ENCODE measurements around the gene INSRR. TPM values are rescaled to one million over a fixed set of nuclear protein-coding genes. Genes with fewer than 3 reads are reported as not detected.

INSRR gene
- total RNA-seq, 1 experiment from 2014 or later: not detected

DNA sequence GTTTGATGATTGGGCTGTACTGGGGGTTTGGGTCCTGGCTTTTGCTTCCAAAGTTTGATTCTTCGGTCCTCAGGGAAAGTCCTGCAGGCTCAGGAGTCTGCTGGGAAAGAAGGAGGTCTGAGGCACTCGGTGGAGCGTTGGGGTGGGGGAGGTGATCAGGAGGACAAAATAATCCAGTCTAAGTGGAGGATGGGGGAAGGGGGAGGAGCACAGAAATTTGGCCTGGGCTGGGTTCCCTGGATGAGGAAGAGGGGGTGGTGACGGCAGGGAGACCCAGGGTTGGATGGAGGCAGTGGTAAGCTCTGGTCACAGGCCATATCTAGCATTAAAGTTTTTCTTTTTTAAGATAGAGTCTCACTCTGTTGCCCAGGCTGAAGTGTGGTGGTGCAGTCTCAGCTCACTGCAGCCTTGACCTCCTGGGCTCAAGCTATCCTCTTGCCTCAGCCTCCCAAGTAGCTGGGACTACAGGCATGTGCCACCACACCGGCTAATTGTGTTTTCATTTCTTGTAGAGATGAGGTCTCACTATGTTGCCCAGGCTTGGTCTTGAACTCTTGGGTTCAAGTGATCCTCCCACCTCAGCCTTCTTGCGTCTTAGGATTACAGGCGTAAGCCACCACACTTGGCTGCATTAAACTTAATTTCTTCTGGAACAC, 49.1 kb downstream of the INSRR start:
- DNase-seq: no peak
- Histone ChIP-seq H3K27ac (ENCODE audit: low read length) (no peak overlapping the region), H3K4me2 (ENCODE audit: low read depth, low read length, poor library complexity, severe bottlenecking) (no peak overlapping the region), H3K9me2 (replicated peaks; ENCODE audit: insufficient read depth, low read length) (no peaks in the 10 kb centered on the region), H4K20me1 (ENCODE audit: insufficient read depth, low read depth, low read length) (peaks cover 4% of the 10 kb centered on the region; the same call in 1 of the 2 replicates), H3K4me3 (ENCODE audit: low read length) (no peak overlapping the region), H3K9me3 (ENCODE audit: low read length) (no peaks in the 10 kb centered on the region), H3K27me3 (ENCODE audit: low read length) (no peaks in the 10 kb centered on the region), H3K36me3 (ENCODE audit: insufficient read depth, low read length) (no peaks in the 10 kb centered on the region), H3K79me2 (ENCODE audit: low read length) (no peaks in the 10 kb centered on the region), H2AFZ (ENCODE audit: low read length) (no peak overlapping the region), H3K9ac (ENCODE audit: low read length) (no peak overlapping the region), H3K4me1 (ENCODE audit: low read length) (no peaks in the 10 kb centered on the region)

GRCh38 chr1:156809281-156809680, 49.6 kb downstream of the INSRR start:
- no peaks in the 10 kb centered on the region for H3K4me1 ChIP-seq (ENCODE audit: low read length)

GRCh38 chr1:156808186-156809030, 50.5 kb downstream of the INSRR start:
- H4K20me1 ChIP-seq (ENCODE audit: insufficient read depth, low read depth, low read length): peaks cover 4% of the 10 kb centered on the region; the same call in 1 of the 2 replicates
- H2AFZ ChIP-seq (ENCODE audit: low read length): no peak overlapping the region
- no peaks in the 10 kb centered on the region for H3K9me2 ChIP-seq (replicated peaks; ENCODE audit: insufficient read depth, low read length)
- DNase-seq: no peak
- H3K27me3 ChIP-seq (ENCODE audit: low read length): no peaks in the 10 kb centered on the region
- no peak overlapping the region for H3K4me3 ChIP-seq (ENCODE audit: low read length)
- no peaks in the 10 kb centered on the region for H3K9me3 ChIP-seq (ENCODE audit: low read length)
- H3K4me2 ChIP-seq (ENCODE audit: low read depth, low read length, poor library complexity, severe bottlenecking): no peak overlapping the region
- no peaks in the 10 kb centered on the region for H3K36me3 ChIP-seq (ENCODE audit: insufficient read depth, low read length)
- no peaks in the 10 kb centered on the region for H3K79me2 ChIP-seq (ENCODE audit: low read length)
- H3K27ac ChIP-seq (ENCODE audit: low read length): no peak overlapping the region
- H3K9ac ChIP-seq (ENCODE audit: low read length): no peak overlapping the region
- H3K4me1 ChIP-seq (ENCODE audit: low read length): no peaks in the 10 kb centered on the region

More at GRCh38 chr1:156809281-156809680, 49.6 kb downstream of the INSRR start:
- Histone ChIP-seq H3K9me3 (ENCODE audit: low read length) (no peaks in the 10 kb centered on the region), H3K27me3 (ENCODE audit: low read length) (no peaks in the 10 kb centered on the region), H3K4me3 (ENCODE audit: low read length) (no peak overlapping the region), H3K27ac (ENCODE audit: low read length) (no peak overlapping the region), H3K9me2 (replicated peaks; ENCODE audit: insufficient read depth, low read length) (no peaks in the 10 kb centered on the region), H3K36me3 (ENCODE audit: insufficient read depth, low read length) (no peaks in the 10 kb centered on the region), H3K4me2 (ENCODE audit: low read depth, low read length, poor library complexity, severe bottlenecking) (no peak overlapping the region), H4K20me1 (ENCODE audit: insufficient read depth, low read depth, low read length) (peaks cover 4% of the 10 kb centered on the region; the same call in 1 of the 2 replicates), H3K9ac (ENCODE audit: low read length) (no peak overlapping the region), H3K79me2 (ENCODE audit: low read length) (no peaks in the 10 kb centered on the region), H2AFZ (ENCODE audit: low read length) (no peak overlapping the region)
- no peak for DNase-seq

DNA sequence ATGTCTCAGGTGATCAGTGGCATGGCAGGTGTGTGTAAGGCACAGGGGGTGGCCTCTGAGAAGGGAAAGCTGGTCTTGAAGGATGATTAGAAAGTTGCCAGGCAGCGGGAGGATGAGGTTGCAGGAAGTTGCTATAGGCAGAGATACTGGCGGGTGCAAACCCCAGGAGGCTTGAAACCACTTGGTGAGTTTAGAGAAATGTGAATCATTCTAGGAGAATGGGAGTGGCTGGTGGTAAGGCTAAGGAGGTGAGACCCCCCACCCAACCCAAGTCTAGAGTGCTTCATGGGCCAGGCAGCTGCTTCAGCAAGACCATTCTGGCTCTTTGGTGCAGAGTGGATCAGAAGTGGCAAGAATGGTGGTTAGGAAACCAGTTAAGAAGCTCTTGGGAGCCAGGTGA, 51.3 kb downstream of the INSRR start:
- H3K4me2 ChIP-seq (ENCODE audit: low read depth, low read length, poor library complexity, severe bottlenecking): no peak overlapping the region
- no peak overlapping the region for H3K27ac ChIP-seq (ENCODE audit: low read length)
- H4K20me1 ChIP-seq (ENCODE audit: insufficient read depth, low read depth, low read length): peaks cover 4% of the 10 kb centered on the region; the same call in 1 of the 2 replicates
- H3K79me2 ChIP-seq (ENCODE audit: low read length): no peaks in the 10 kb centered on the region
- H2AFZ ChIP-seq (ENCODE audit: low read length): no peak overlapping the region
- H3K27me3 ChIP-seq (ENCODE audit: low read length): no peaks in the 10 kb centered on the region
- no peaks in the 10 kb centered on the region for H3K4me1 ChIP-seq (ENCODE audit: low read length)
- no peaks in the 10 kb centered on the region for H3K9me2 ChIP-seq (replicated peaks; ENCODE audit: insufficient read depth, low read length)
- H3K9ac ChIP-seq (ENCODE audit: low read length): no peak overlapping the region
- no peak overlapping the region for H3K4me3 ChIP-seq (ENCODE audit: low read length)
- H3K9me3 ChIP-seq (ENCODE audit: low read length): no peaks in the 10 kb centered on the region
- no peak for DNase-seq
- H3K36me3 ChIP-seq (ENCODE audit: insufficient read depth, low read length): no peaks in the 10 kb centered on the region

- H3K79me2 ChIP-seq (ENCODE audit: low read length): no peaks in the 10 kb centered on the region
- H3K9ac ChIP-seq (ENCODE audit: low read length): no peak overlapping the region
- H3K27me3 ChIP-seq (ENCODE audit: low read length): no peaks in the 10 kb centered on the region
- H2AFZ ChIP-seq (ENCODE audit: low read length): no peak overlapping the region
- no peaks in the 10 kb centered on the region for H3K36me3 ChIP-seq (ENCODE audit: insufficient read depth, low read length)
- H3K4me2 ChIP-seq (ENCODE audit: low read depth, low read length, poor library complexity, severe bottlenecking): no peak overlapping the region
- H4K20me1 ChIP-seq (ENCODE audit: insufficient read depth, low read depth, low read length): peaks cover 4% of the 10 kb centered on the region; the same call in 1 of the 2 replicates
- H3K4me3 ChIP-seq (ENCODE audit: low read length): no peak overlapping the region
- H3K4me1 ChIP-seq (ENCODE audit: low read length): no peaks in the 10 kb centered on the region
- no peaks in the 10 kb centered on the region for H3K9me3 ChIP-seq (ENCODE audit: low read length)
- no peak for DNase-seq
- H3K9me2 ChIP-seq (replicated peaks; ENCODE audit: insufficient read depth, low read length): no peaks in the 10 kb centered on the region
- no peak overlapping the region for H3K27ac ChIP-seq (ENCODE audit: low read length)
Observed at GRCh38 chr1:156806512-156807440, 52.1 kb downstream of the INSRR start.

DNA sequence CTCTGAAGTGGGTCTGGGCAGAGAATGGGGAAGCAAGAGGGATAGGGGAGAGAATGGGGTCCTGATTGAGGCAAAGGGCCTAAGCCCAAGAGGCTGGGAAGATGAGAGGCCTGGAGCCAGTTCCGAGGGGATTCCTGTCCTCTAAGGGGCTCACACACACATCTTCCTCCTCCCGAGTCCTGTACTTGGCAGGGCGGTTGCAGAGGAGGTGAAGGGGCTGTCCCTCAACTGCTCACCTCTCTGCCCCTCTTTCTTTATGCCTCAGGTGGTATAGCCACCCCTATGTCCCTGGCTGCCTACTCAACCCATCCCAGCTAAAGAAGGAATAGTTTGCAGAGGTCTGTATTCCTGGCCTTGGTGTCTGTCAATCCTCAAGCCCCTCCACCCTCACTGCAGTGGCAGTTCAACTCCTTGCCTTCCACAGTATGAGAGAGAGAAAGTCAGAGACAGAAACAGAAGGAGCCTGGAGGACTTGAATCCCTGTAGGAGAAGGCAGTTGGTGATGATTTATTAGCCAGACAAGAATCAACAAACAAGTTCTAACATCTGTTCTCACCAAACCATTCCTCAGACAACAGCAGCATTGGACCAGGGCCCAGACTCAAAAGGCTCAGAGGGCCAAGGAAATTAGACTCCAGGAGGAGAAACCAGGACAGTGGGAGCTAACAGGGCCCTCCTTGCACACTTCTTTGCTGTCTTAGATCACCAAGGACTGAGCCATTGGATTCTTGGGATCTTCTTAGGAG, 53.0 kb downstream of the INSRR start:
- Histone ChIP-seq H3K9ac (ENCODE audit: low read length) (no peak overlapping the region), H4K20me1 (ENCODE audit: insufficient read depth, low read depth, low read length) (no peaks in the 10 kb centered on the region), H3K4me1 (ENCODE audit: low read length) (no peaks in the 10 kb centered on the region), H3K27ac (ENCODE audit: low read length) (no peak overlapping the region), H3K79me2 (ENCODE audit: low read length) (no peaks in the 10 kb centered on the region), H3K9me2 (replicated peaks; ENCODE audit: insufficient read depth, low read length) (no peaks in the 10 kb centered on the region), H3K4me3 (ENCODE audit: low read length) (no peak overlapping the region), H3K36me3 (ENCODE audit: insufficient read depth, low read length) (no peaks in the 10 kb centered on the region), H3K9me3 (ENCODE audit: low read length) (no peaks in the 10 kb centered on the region), H3K27me3 (ENCODE audit: low read length) (no peaks in the 10 kb centered on the region), H3K4me2 (ENCODE audit: low read depth, low read length, poor library complexity, severe bottlenecking) (no peak overlapping the region), H2AFZ (ENCODE audit: low read length) (no peak overlapping the region)
- DNase-seq: no peak

DNA sequence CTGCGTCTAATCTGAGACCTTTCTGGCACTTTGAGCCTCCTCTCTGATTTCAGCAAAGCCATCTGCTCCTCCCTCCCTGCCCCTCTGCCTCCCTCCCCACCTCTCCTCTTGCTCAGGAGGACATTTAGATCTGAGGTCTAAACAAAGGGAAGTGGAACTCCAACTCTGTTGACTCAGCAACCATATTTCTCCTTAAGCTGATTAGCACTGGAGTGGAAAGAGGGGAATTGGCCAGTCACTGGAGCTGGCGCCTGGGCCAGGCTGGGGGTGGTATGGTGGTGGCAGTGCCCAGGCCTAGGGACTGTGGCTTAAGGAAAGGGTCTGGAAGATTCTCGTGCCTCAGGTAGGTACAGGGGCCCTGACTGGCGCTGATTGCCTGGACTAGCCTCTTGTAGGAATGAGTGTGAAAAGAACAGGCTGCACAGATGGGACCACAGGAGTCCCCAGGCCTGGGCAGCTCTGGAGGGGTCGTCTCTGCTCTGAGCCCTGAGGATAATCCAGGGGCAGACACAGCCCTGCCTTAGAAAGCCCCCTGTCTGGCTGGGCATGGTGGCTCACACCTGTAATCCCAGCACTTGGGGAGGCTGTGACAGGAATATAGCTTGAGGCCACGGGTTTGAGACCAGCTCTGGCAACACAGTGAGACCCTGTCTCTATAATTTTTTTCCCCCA, 54.2 kb downstream of the INSRR start:
- Histone ChIP-seq H2AFZ (ENCODE audit: low read length) (no peak overlapping the region), H3K4me3 (ENCODE audit: low read length) (no peak overlapping the region), H3K79me2 (ENCODE audit: low read length) (no peaks in the 10 kb centered on the region), H3K9ac (ENCODE audit: low read length) (no peak overlapping the region), H3K27me3 (ENCODE audit: low read length) (no peaks in the 10 kb centered on the region), H3K4me2 (ENCODE audit: low read depth, low read length, poor library complexity, severe bottlenecking) (no peak overlapping the region), H3K27ac (ENCODE audit: low read length) (no peak overlapping the region), H3K9me2 (replicated peaks; ENCODE audit: insufficient read depth, low read length) (no peaks in the 10 kb centered on the region), H4K20me1 (ENCODE audit: insufficient read depth, low read depth, low read length) (no peaks in the 10 kb centered on the region), H3K4me1 (ENCODE audit: low read length) (no peaks in the 10 kb centered on the region), H3K36me3 (ENCODE audit: insufficient read depth, low read length) (peaks cover 4% of the 10 kb centered on the region; the same call in 1 of the 2 replicates), H3K9me3 (ENCODE audit: low read length) (no peaks in the 10 kb centered on the region)
- no peak for DNase-seq

All from Karpas-422 (cell line).